GM19372 (cell line): ENCODE results near the gene PRLR.

Experiments used
- ATAC-seq: cut with Tn5 transposase; IDR thresholded peaks from one replicate; pipeline ENCODE4 v1.9.1; 2021; ENCODE audit warnings: mild to moderate bottlenecking, low read depth, moderate library complexity; ENCODE audit not compliant: unreplicated experiment

PRLR gene

DNA sequence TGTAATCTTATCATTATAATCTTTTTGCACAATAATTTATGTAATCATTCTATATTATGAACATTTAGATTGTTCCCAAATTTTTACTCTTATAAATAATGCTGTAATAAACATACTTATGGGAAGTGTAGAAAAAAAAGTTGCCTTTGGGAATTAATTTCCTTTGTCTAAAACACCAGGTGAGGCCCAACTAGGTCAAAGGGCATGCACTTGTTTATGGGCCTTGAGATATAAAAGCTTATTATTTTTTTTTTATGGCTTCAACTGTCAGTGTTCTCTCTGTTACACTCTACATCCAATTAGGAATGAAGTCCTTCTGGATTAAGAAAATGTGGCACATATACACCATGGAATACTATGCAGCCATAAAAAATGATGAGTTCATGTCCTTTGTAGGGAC lies 6.5 kb upstream of the PRLR start:
- no peak for ATAC-seq

DNA sequence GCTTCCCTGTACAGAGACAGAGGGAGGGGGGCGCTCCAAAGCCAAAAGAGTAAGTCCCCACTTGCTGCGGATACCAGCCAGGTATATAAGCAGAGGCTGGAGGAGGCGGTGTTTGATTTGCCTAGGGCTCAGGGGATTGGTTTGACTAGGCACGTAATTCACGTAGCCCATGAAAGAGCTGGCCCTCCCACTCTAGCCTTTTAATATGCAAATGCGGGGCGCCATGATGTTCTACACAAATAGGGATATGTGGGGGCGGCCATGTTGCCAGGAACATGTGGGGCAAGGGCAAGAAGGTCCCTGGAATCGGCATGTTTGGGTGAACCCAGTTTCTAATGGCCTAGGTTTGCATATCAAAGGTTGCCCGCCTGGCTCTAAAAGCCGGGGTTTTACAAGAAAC lies 3.3 kb upstream of the PRLR start:
- ATAC-seq: no peak

DNA sequence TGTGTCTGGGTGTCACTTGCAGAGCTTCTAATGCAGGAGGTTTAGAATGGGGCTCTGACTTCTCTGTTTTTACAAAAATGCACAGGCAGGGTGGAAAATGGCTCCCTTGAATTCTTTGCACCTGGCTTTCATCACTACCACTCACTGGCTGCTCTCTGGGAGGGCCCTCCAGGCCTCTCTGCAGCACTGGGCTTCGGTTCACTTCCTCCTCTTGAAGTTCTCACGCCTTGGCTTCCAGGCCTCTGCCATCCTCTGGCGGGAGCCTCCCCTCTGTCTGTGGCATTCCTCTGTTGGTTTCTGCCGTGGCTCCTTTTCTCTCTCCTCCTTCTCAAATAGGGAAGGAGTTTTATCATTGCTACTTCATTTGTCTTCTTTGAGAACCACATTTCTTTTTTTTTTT lies 2.8 kb upstream of the PRLR start:
- ATAC-seq: no peak

DNA sequence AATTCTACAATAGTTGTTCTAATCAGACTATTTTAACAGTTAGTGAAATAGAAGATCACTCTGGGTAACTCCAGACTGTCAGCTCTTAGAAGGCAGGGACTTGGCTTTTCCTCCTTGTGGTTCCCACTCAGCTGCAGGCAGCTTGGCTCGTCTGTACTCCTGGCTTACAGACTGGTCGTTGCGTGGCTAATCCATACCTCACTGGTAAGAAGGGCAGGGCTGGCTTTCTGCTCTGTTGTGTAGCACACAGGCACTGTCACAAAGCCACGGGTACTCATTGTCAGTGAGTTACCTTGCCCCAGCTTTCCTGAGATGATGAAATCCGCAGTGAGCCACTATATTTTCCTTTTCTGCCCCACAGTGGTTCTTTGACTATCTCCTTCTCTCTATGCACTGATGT lies 1.8 kb upstream of the PRLR start:
- ATAC-seq: no peak

DNA sequence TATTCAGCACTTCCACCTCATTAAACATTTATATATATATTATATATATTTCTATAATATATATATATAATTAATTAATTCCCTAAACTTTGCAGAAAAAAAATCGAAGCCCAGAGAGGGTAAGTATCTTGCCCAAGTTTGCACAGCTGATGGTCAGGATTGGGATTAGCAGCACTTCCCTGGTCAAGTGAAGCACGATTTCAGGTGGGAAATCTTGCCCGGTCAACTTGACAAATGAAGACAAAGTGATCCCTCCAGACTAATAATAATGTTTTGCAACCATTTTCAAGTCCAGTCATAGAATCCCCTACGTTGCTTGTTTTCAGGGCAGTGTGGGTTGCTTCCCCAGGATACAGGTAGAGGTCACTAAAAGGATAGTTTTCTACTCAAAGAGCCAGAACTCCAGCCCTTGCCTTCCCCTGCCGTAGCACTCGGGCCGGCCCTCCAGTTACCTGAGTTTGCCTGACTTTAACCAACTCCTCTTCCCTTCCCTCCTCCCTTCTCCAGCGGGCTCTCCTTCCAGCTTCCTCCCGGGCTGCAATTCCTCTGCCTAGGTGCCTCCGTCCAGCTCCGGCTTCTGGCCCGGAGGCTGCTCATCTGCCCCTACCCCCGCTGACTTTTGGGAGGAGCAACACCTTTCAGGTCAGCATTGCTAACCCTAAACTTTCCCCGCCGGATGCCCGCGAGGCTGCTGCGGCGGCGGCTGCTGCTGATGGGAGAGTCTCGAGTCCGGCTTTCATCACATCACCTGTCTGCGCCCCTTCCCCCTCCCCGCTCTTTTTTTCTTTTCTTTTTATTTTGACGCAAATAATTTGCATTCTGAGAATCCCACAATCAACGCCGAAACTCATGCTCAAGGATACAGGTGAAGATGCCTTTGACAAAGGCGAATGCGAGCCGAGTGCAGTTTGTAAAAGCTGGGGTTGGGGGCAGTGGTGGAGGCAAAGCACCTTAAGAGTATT lies 930 bp downstream of the PRLR start:
- peak; percentile 74 for ATAC-seq

DNA sequence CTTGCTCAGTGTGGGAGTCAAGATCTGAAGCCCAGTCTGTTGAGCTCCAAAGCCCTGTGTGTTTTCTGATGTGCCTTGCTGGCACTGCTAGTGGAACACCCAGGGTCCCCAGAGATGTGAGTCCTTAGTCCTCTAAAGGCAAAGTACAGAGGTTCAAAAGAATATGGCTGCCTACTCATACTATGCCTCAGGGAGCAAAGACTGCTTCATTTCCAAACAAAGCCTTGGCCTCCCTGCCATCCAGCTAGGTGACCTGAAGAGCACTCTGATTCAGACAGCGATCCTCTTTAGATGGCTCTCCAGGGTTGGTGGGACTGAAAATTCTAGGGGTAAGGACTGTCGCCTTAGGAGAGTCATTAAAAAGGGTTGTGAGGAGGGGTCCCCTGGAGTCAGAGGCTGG lies 2.0 kb downstream of the PRLR start:
- ATAC-seq: no peak

DNA sequence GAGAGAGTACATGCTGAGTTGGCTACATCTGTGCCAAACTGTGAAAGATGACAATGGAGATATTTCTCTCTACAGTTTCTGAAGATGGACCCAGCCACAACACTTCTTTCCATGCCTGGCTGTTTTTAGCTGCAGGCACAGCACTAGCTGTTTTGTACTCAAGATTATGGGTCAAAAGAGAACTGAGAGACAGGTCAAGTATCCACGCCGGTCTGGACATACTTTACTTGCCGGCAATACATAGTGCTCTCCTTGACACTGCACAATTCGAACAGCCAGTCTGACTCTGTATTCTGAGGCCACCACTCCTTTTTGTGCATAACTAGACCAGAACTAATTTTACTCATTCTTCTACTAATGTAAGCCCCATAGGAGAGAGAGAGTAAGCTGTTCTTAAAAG lies 2.6 kb downstream of the PRLR start:
- ATAC-seq: no peak

DNA sequence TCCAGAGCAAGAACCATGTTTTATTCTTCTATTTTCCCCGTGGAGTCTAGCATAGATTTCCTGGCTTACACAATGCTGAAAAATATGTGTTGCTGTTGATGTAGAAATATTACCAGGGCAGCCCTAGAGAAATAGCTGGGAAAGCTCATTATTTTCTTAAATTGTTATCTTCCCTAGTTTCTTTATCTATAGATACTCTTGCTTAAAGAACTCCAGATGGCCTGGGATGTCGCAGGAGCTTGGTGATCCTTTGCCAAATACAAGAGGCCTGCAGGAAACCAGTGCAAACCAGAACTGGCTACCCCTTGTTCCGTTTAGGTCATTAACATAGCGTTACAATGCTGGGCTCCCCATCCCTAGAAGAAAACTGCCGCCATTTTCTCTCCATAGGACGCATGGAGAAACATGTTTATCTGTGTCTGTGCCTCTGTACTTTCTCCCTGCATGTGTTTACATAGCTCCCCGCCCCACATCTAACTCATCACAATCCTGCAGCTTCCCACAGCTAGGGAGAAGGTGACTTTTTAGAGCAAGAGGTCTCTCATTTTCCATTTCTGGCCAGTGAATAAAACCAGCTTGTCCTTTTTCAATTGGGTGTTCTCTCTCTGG lies 6.4 kb downstream of the PRLR start:
- ATAC-seq: no peak

DNA sequence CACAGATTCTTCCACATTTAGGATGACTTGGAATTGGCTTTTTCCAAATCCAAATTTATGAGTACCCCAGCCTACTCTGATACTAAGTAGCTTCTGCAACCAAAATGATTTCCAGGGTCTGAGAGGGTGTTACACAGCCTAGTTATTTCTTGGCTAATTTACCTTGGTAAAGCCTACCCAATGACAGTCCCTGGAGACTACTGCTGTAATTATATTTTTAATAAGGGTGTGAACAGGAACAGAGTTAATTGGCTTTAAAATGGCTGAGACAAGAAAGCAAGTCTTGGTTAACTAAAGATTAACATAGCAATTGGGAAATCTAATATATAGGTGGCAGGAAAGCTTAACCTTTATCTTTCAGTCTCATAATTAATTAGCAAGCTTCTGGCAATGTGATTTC lies 9.3 kb downstream of the PRLR start:
- no peak for ATAC-seq

DNA sequence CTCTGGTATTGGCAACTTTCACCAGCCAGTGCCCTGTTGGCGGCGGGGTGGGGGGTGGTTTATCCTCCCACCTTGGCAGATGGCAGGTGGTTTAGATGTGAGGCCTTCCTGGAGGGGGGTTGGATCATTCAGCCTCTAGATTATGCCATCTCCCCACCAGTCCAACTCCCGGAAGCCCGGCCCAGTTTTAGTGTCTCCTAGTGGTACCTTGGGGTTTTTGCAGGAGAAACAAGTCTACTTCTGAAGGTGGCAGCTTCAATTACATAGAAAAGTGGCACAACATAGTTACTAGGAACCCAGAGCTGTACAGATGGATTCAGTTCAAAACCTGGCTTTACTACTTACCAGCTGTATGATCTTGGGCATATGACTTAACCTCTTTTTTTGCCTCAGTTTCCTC lies 11.3 kb downstream of the PRLR start:
- no peak for ATAC-seq

DNA sequence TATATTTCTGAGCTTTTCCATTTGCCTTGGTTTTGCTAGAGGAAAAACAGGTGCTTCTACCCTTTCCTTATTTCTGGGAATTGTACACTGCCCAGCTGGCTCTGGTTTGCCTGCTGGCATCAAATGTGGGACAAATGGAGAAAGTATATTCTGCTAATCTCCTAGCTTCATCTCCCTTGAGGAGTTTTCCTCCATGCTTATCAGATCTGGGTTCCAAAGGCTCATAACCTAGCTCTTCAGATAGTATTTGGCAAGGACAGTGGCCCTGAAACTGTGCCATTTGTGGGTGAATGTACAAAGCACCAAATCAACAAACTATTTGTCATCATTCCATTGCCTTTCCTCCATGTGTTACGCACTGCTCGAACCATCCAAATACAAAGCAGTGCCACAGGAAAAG lies 16.2 kb downstream of the PRLR start:
- no peak for ATAC-seq

DNA sequence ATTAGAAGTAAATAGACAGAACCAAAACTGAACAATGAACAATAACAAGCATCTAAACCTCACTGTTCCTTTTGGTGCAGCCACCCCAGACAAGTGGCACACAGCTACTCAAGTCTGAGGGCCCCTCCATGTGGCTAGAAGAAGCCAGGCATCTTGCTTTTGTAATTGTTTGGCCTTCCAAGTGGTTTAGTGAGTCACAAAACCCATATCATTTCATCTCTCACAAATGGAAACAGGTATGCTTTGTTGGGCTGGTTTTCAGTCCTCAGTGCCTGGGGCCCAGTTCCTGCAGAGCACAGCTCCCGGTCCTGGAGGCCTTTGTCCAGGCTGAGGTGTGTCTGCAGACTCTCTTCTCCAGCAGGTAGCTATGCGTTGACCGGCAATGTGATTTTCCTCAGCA lies 16.7 kb downstream of the PRLR start:
- no peak for ATAC-seq

DNA sequence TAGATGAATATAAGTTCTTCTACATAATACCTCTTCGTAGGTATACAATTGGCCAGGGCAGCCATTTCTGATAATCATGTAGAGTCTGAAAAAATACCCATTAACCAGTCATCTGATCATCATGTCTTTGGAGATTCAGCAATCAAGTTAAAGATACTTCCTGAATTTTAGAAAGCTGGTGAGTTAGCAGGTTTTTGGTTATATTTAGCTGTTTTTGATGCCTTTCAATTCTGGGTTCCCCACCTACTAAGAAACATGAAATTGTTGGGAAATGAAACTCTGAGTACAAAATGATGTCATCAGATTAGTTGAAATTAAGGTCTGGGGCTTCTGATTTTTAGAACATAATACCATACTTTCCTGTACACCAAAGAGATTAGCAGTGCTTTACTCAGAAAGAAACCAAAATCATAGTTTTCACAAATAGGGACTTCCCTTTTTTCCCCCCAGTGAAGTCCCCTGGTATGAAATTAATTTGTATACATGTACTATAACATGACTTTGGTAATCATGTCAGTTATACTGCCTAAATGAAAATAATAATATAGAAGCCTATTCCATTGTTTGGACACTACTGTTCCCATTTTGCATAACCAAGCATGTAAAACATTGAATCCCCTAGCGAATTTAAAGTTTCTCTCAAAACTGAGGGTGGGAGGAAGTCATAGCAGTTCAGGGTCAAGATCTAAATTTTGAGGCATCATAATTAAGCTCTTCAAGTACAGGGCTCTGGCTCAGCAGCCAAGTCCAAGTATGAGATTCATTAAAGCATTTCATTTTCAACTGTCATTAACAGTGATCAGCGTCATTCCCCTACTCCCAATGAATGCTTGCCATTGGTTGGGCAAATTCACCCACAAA lies 17.9 kb downstream of the PRLR start:
- peak; percentile 74 for ATAC-seq

DNA sequence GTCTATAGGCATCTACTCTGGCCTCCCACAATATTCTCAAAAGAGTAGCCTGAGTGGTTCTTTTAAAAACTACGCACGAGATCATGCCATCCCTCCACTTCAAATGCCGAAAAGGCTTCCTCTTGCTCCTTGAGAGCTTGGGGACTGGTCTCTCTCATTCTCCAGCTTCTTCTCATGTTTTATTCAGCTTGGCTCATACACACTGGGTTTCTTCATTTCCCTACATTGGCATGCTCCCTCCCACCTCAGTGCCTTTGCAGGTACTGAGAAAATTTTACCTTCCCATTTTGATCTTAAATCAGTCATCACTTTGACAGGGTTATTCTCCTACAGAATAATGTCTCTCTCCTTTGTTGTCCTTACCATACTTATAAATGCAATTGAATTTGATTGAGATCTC lies 20.4 kb downstream of the PRLR start:
- ATAC-seq: no peak

DNA sequence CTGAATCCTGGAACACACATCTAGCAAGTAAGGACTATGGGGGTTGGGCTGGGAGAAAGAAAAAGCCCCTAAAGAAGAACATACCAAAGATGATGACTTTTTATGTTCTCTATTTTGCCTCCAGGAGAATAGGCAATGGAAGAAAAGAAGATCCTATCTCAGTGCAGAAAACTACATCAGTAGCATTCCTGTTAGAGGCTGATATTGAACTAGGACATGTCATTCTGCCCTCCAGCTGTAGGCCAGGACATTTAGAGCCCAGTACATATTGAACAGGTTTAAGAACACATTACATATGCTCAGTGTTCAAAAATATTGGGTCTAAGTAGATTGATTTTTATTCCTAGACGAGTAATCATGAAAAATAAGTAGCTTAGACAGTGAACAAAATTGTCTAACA lies 24.7 kb downstream of the PRLR start:
- ATAC-seq: no peak

DNA sequence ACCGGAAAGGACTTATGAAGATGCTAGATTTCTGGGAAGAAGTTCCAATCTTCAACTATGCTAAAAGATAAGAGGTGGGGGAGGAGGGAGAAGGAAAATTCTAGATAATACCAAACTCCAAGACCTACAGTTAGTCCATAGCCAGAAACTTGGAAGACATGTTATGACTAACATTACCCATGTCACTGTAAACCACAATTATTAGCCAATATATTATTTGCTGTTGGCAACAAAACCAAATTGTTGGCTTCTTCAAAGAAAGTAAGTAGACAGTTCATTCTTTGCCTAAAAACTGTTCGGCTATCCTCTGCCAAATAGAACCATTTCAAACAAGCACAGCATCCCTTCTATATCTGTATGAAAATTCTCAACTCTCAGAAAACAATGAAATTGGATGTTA lies 25.1 kb downstream of the PRLR start:
- ATAC-seq: no peak

DNA sequence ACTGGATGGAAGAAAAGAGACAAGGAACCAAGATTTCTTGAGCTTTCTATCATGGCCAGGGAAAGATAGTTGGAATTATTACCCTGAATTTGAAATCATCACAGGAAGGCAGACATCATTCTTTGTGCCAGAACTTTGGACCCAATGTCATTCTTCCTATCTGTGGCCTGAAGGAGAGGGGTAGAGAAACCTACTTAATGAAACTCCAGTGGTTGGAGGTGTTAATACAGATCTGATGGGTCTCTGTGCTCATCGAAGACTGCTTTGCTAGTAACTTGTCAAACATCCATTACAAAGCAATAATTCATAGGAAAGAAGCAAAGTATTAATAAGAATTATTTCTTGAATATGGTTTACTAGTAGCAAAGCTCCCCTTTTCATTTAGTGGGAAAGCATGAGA lies 26.9 kb downstream of the PRLR start:
- no peak for ATAC-seq

DNA sequence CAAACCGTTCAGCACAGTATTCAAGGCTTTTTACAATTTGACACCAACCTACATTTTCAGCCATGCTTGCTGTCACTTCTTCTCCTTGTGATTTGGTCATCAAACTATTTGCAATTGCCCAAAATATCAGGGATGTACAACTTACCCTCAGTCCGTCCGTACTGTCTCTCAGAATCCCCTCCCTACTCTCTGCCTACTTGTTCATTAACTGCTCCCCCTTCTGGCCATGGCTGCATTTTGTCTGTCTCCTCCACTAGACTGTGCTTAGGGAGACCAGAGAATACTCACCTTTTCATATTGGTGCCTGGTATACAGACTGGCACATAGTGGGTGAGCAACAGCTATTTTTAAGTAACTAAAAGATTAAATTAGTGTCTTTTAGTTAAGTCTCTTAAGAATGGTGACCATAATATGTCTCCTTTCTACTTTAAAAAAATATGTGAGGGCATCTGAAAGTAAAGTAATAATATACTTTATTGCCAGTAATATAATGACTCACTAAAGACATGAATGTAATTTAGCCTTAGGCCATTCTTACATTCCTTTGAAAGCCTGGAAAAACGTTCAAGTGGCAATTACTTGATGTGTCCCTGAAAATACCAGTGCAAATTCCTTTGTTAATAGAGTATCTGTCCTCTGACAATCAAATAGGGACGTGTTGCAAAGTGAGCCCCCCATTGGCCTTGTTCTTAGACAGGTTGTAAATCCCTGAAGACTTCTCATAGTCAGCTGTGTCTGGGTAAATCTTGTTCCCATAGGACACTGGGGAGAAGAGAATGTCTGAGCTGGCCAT lies 27.8 kb downstream of the PRLR start:
- ATAC-seq: no peak

DNA sequence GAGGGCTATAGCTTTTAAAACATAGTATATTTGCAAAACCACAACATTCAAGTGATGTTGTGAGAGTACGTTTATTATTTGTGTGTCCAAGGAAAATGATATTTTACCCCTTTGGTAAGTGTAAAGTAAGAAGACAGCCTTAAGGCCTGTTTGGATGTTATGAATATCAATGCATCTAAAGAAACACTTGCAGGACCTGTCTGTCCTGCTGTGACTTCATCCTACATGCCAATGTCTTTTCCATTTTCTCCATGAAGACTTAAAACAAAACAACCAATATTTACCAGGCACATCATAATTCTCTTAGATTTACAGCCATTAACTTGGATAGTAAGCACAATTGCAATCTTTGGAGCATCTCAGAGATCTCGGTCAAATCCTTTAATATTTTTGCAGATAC lies 29.0 kb downstream of the PRLR start:
- ATAC-seq: no peak

DNA sequence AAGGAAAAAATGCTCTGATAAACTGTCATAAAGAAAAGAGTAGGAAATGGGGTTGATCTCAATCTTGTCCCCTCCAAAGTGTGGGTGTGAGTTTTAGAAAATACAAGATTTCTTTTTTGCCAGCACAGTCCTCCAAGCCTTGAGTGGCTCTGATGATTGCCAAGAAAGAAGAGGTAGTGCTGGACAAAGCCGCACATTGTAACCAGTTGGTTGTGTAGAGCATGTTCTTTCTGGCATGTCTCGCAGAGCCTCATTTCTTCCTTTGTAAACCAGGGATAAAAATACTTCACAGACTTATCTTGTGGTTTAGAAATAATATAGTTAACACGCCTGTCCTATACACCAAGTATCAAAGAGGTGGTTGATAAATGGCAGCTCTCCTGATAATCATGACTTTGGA lies 30.4 kb downstream of the PRLR start:
- ATAC-seq: no peak
